ENCODE data around the gene UVRAG. TPM values are rescaled to one million over a fixed set of nuclear protein-coding genes. Genes with fewer than 3 reads are reported as not detected.

The UVRAG gene
- polyA plus RNA-seq, 3 donors from 2014 or later: 7.2 to 19.3 (median 15.7) TPM

- no peaks in the 10 kb centered on the region for H3K9me3 Mint-ChIP-seq
- H3K27me3 Mint-ChIP-seq (ENCODE audit: low read depth in 3 of 3): no peaks in the 10 kb centered on the region
- peak overlapping the region in 1 of 6 donors; percentile 17 for H3K27ac Mint-ChIP-seq
- H3K4me3 Mint-ChIP-seq: no peak overlapping the region
- no peaks in the 10 kb centered on the region for H3K36me3 Mint-ChIP-seq
- DNase-seq: no peak
- peaks cover 12 to 16% of the 10 kb centered on the region in 2 donors for H3K4me1 Mint-ChIP-seq
These were observed 37.4 kb upstream of the UVRAG start for GRCh38 chr11:75777461-75778110.

GRCh38 chr11:75778962-75779361 is 36.0 kb upstream of the UVRAG start:
- H3K27ac Mint-ChIP-seq: no peak overlapping the region
- H3K4me3 Mint-ChIP-seq: no peak overlapping the region
- peaks cover 11 to 16% of the 10 kb centered on the region in 2 donors for H3K4me1 Mint-ChIP-seq
- H3K27me3 Mint-ChIP-seq (ENCODE audit: low read depth in 3 of 3): peaks cover 0 to 2% (median 0%) of the 10 kb centered on the region in 3 donors
- H3K9me3 Mint-ChIP-seq: no peaks in the 10 kb centered on the region
- no peaks in the 10 kb centered on the region for H3K36me3 Mint-ChIP-seq
- DNase-seq: no peak

GRCh38 chr11:75779960-75780359 is 35.0 kb upstream of the UVRAG start:
- Mint-ChIP-seq H3K9me3 (no peaks in the 10 kb centered on the region), H3K27me3 (ENCODE audit: low read depth in 3 of 3) (peaks cover 0 to 2% (median 0%) of the 10 kb centered on the region in 3 donors), H3K4me3 (no peak overlapping the region), H3K4me1 (peaks cover 11 to 16% of the 10 kb centered on the region in 2 donors), H3K27ac (peak overlapping the region in 1 of 6 donors; percentile 68), H3K36me3 (no peaks in the 10 kb centered on the region)
- DNase-seq: no peak

GRCh38 chr11:75780888-75781287 is 34.1 kb upstream of the UVRAG start:
- Mint-ChIP-seq H3K9me3 (no peaks in the 10 kb centered on the region), H3K27ac (no peak overlapping the region), H3K27me3 (ENCODE audit: low read depth in 3 of 3) (peaks cover 0 to 2% (median 0%) of the 10 kb centered on the region in 3 donors), H3K36me3 (no peaks in the 10 kb centered on the region), H3K4me3 (no peak overlapping the region), H3K4me1 (peaks cover 11 to 16% of the 10 kb centered on the region in 2 donors)
- DNase-seq: no peak

- H3K36me3 Mint-ChIP-seq: no peaks in the 10 kb centered on the region
- H3K27ac Mint-ChIP-seq: no peak overlapping the region
- no peak overlapping the region for H3K4me3 Mint-ChIP-seq
- H3K9me3 Mint-ChIP-seq: no peaks in the 10 kb centered on the region
- peaks cover 0 to 2% (median 0%) of the 10 kb centered on the region in 3 donors for H3K27me3 Mint-ChIP-seq (ENCODE audit: low read depth in 3 of 3)
- H3K4me1 Mint-ChIP-seq: peaks cover 11 to 16% of the 10 kb centered on the region in 2 donors
- DNase-seq: no peak
These were observed 33.7 kb upstream of the UVRAG start for GRCh38 chr11:75781296-75781695.

GRCh38 chr11:75781831-75782230 is 33.2 kb upstream of the UVRAG start:
- Mint-ChIP-seq H3K27ac (no peak overlapping the region), H3K9me3 (no peaks in the 10 kb centered on the region), H3K4me1 (peaks cover 11 to 16% of the 10 kb centered on the region in 2 donors), H3K4me3 (no peak overlapping the region), H3K36me3 (no peaks in the 10 kb centered on the region), H3K27me3 (ENCODE audit: low read depth in 3 of 3) (peaks cover 0 to 2% (median 0%) of the 10 kb centered on the region in 3 donors)
- no peak for DNase-seq

- Mint-ChIP-seq H3K36me3 (no peaks in the 10 kb centered on the region), H3K27ac (no peak overlapping the region), H3K9me3 (no peaks in the 10 kb centered on the region), H3K4me3 (no peak overlapping the region), H3K27me3 (ENCODE audit: low read depth in 3 of 3) (peaks cover 0 to 2% (median 0%) of the 10 kb centered on the region in 3 donors), H3K4me1 (peaks cover 4 to 7% of the 10 kb centered on the region in 2 donors)
- no peak for DNase-seq
These were observed 32.3 kb upstream of the UVRAG start for GRCh38 chr11:75782540-75783263.

- Mint-ChIP-seq H3K27me3 (ENCODE audit: low read depth in 3 of 3) (peaks cover 0 to 2% (median 0%) of the 10 kb centered on the region in 3 donors), H3K27ac (no peak overlapping the region), H3K4me3 (no peak overlapping the region), H3K36me3 (no peaks in the 10 kb centered on the region), H3K9me3 (no peaks in the 10 kb centered on the region), H3K4me1 (no peaks in the 10 kb centered on the region)
- DNase-seq: no peak
These were observed 31.5 kb upstream of the UVRAG start for GRCh38 chr11:75783416-75784084.

GRCh38 chr11:75784085-75784478 is 30.9 kb upstream of the UVRAG start:
- Mint-ChIP-seq H3K36me3 (no peaks in the 10 kb centered on the region), H3K27me3 (ENCODE audit: low read depth in 3 of 3) (peaks cover 0 to 2% (median 0%) of the 10 kb centered on the region in 3 donors), H3K4me3 (no peak overlapping the region), H3K4me1 (no peaks in the 10 kb centered on the region), H3K9me3 (no peaks in the 10 kb centered on the region), H3K27ac (no peak overlapping the region)
- DNase-seq: no peak

GRCh38 chr11:75784506-75784905 is 30.5 kb upstream of the UVRAG start:
- H3K36me3 Mint-ChIP-seq: no peaks in the 10 kb centered on the region
- no peak overlapping the region for H3K4me3 Mint-ChIP-seq
- DNase-seq: no peak
- H3K4me1 Mint-ChIP-seq: no peaks in the 10 kb centered on the region
- no peaks in the 10 kb centered on the region for H3K9me3 Mint-ChIP-seq
- peaks cover 0 to 2% (median 0%) of the 10 kb centered on the region in 3 donors for H3K27me3 Mint-ChIP-seq (ENCODE audit: low read depth in 3 of 3)
- no peak overlapping the region for H3K27ac Mint-ChIP-seq

- Mint-ChIP-seq H3K4me3 (no peak overlapping the region), H3K9me3 (no peaks in the 10 kb centered on the region), H3K36me3 (no peaks in the 10 kb centered on the region), H3K27me3 (ENCODE audit: low read depth in 3 of 3) (peaks cover 0 to 2% (median 0%) of the 10 kb centered on the region in 3 donors), H3K27ac (no peak overlapping the region), H3K4me1 (no peaks in the 10 kb centered on the region)
- no peak for DNase-seq
These were observed 29.8 kb upstream of the UVRAG start for GRCh38 chr11:75785187-75785586.

- Mint-ChIP-seq H3K27me3 (ENCODE audit: low read depth in 3 of 3) (peaks cover 0 to 2% (median 0%) of the 10 kb centered on the region in 3 donors), H3K27ac (no peak overlapping the region), H3K9me3 (no peaks in the 10 kb centered on the region), H3K4me3 (no peak overlapping the region), H3K36me3 (no peaks in the 10 kb centered on the region), H3K4me1 (no peaks in the 10 kb centered on the region)
- no peak for DNase-seq
These were observed 28.8 kb upstream of the UVRAG start for GRCh38 chr11:75786101-75786736.

GRCh38 chr11:75789521-75789920 is 25.5 kb upstream of the UVRAG start:
- no peak overlapping the region for H3K27ac Mint-ChIP-seq
- H3K9me3 Mint-ChIP-seq: no peaks in the 10 kb centered on the region
- H3K4me1 Mint-ChIP-seq: no peaks in the 10 kb centered on the region
- H3K36me3 Mint-ChIP-seq: no peaks in the 10 kb centered on the region
- no peak for DNase-seq
- H3K4me3 Mint-ChIP-seq: no peak overlapping the region
- peaks cover 0 to 2% (median 0%) of the 10 kb centered on the region in 3 donors for H3K27me3 Mint-ChIP-seq (ENCODE audit: low read depth in 3 of 3)

- DNase-seq: no peak
- H3K36me3 Mint-ChIP-seq: no peaks in the 10 kb centered on the region
- H3K4me1 Mint-ChIP-seq: no peaks in the 10 kb centered on the region
- no peak overlapping the region for H3K27ac Mint-ChIP-seq
- H3K4me3 Mint-ChIP-seq: no peak overlapping the region
- H3K27me3 Mint-ChIP-seq (ENCODE audit: low read depth in 3 of 3): peaks cover 0 to 2% (median 1%) of the 10 kb centered on the region in 3 donors
- no peaks in the 10 kb centered on the region for H3K9me3 Mint-ChIP-seq
These were observed 24.0 kb upstream of the UVRAG start for GRCh38 chr11:75790986-75791385.

Measured in immature natural killer cell (primary cell).